HG03439 (cell line): Measurements from ENCODE around the gene TTC7B.

Experiments used
- ATAC-seq: cut with Tn5 transposase; IDR thresholded peaks from one replicate; pipeline ENCODE4 v1.9.1; 2021; ENCODE audit warnings: mild to moderate bottlenecking, moderate library complexity; ENCODE audit not compliant: unreplicated experiment

TTC7B gene

GRCh38 chr14:90778571-90779255 lies 37.5 kb downstream of the TTC7B start:
- ATAC-seq = no peak

- no peak for ATAC-seq
Measured at GRCh38 chr14:90777830-90778485, 38.3 kb downstream of the TTC7B start.

GRCh38 chr14:90777358-90777757 lies 38.9 kb downstream of the TTC7B start:
- ATAC-seq = no peak

- no peak for ATAC-seq
Measured at GRCh38 chr14:90775441-90775840, 40.8 kb downstream of the TTC7B start.

- ATAC-seq = no peak
Measured at GRCh38 chr14:90774316-90774715, 41.9 kb downstream of the TTC7B start.

DNA sequence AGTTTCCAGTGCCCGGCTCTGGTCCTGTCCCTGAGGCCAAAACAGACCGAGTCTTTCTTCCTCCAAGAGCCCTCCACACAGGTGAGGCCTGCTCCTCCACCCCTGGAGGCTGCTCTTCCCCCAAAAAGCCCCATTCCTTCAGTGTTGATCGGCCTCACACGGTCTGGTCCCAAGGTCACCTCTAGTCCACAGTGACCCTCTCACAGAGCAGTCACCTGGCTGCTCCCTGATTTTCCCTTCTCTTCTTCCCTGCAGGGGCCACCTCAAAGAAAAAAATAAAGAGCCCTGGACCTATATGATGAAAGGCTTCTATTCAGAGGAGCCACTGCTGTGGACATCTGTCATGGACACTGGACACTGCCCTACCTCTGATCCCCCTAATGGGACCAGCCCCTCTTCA lies 42.5 kb downstream of the TTC7B start:
- no peak for ATAC-seq

GRCh38 chr14:90773196-90773486 lies 43.1 kb downstream of the TTC7B start:
- no peak for ATAC-seq

- ATAC-seq = no peak
Measured at GRCh38 chr14:90767899-90768298, 48.3 kb downstream of the TTC7B start.

DNA sequence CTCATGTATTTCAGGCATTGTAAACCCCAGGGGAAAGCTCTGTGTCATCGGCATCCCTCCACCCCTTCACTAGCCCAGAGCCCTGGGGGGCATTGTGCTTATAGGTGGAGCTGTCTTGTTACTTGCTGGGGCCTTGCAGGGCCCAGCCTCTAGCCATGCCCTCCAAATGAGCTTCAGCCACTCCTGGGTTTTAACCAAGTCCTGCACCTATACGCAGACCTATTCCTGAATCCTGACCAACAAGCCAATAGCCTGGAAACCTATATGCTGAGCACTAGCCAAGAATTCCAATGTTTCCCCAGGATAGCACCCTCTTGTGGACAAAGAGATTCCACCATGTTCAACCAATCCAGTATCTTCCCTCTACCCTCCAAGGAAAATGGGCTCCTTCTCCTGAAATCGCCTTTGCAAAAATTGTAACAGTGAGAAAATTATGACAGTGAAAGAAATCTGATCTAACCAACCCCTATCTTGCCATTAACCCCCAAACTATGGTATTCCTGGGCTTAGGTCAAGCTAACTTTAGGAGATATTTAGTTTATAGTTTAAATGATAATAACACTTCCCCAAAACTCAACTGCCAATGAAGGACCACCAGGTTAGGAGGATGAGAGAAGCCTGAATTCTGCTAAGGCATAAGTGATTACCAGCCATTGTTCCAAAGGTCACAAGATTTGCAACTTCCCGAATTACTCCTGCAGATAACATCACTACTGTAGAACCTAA lies 55.5 kb downstream of the TTC7B start:
- no peak for ATAC-seq

DNA sequence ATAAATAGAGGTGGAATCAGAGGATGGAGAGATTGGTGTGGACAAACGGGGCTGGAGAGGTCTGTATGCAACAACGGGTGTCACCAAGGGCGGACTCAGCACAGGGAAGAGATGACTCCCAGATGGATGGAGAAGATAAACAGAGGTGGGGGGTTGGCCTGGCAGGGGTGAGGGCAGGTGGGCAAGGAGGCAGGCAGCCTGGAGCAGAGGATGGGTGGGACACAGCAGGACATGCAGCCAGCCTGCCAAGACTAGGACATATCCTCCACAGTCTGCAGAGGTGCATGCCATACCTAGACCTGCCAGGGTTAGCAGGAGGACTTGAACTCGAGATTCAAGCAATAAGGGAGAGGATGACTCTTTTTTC lies 56.2 kb downstream of the TTC7B start:
- ATAC-seq = no peak

GRCh38 chr14:90759370-90760077 lies 56.7 kb downstream of the TTC7B start:
- no peak for ATAC-seq

DNA sequence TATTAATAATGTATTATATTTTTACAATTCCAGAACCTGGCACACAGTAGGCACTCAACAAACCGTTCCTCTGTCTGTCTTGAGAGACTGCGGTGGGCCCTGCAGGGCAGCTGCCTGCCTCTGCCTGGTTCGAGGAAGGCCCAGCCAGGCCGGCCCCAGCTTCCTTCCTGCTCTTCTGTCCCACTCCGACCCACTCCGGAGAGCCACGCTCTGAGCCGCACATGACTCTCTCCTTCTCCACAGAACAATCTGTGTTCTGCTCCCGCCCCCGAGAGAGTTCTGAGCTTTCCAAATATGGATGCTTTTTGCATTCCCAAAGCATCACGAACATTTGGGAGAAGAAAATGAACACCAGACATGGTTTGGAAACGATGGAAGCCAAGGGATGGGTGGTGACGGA lies 57.3 kb downstream of the TTC7B start:
- peak; percentile 27 for ATAC-seq

- ATAC-seq = peak; percentile 90
Measured at GRCh38 chr14:90758028-90758889, 58.0 kb downstream of the TTC7B start.

DNA sequence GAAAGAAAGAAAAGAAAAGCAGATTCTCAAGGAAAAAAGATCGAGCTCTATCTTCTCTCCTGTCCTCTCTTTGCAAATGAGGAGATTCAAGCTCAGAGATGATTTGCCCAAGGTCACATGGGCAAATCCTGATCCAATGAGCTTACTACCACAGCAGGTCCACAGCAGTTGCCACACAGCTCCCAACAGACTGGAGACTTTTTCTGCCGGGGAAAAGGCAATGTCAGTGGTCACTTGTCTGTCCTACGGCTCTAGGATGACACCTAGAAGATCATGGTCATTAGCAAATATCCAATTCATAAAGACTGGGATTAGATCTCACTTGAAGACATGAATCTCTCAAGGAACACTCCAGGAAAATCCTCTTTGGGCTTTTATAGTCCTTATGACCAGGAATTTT lies 58.8 kb downstream of the TTC7B start:
- no peak for ATAC-seq

DNA sequence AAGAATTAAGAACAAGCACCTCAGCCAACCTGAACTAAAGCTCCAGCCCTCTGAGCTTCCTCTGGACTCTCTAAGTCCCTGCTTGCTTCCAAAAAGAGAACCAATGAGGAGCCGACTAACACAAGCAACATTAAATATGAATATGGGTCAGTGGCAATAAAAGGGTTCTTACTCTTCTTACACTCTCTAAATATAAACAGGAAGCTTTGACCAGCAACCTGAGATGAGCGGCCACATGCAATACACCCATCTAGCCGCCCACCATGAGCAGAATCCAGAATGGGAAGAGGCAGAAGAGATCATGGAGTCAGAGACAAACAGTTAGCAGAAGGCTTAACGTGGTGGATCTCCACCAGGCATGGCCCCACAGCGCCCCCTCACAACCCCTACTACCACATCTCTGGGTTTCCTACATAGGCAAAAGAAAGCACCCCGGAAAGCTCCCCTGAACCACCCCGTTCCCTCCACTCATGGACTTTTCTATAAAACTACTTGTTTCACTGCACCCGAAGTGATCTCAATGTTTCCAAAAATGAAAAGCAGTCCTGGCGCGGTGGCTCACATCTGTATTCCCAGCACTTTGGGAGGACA lies 59.4 kb downstream of the TTC7B start:
- ATAC-seq = no peak

DNA sequence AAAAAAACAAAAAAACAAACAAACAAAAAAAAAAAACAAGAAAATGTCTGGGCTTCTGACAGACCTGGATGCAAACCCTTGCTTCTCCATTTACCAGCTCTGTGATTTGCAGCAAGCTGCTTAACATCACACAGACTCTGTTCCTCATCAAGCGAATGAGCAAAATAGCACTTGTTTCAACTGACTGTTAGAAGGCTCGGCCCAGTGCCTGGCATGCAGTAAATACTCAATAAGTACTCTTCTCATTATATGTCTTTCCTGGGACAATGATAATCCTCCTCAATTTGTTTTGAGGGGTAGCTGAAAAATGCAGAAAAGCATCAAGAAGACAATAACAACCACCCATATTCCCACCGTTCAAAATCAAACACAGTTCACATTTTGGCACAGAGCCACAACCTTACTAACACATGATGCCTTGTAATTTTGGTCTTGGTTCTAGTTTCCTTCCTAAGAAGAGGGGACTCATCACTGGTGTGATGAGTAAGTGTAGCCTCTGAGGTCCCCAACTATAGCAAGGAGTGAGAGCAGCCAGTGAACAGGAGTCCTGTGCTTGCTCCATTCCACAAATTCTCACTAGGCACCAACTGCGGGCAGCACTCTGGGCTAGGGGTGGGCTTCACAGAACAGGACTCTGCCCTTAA lies 60.4 kb downstream of the TTC7B start:
- no peak for ATAC-seq

- no peak for ATAC-seq
Measured at GRCh38 chr14:90753456-90754005, 62.7 kb downstream of the TTC7B start.

- no peak for ATAC-seq
Measured at GRCh38 chr14:90750701-90751100, 65.5 kb downstream of the TTC7B start.

- no peak for ATAC-seq
Measured at GRCh38 chr14:90750191-90750590, 66.0 kb downstream of the TTC7B start.

- no peak for ATAC-seq
Measured at GRCh38 chr14:90747909-90748308, 68.3 kb downstream of the TTC7B start.
